GM12891 (cell line): Measurements from ENCODE around the gene NMD3.
A peak's percentile ranks its signal among the peaks of the same experiment; 100 is the strongest.

Experiments used
- DNase-seq: peaks from one replicate; pipeline ENCODE4 v3.0.0; 2011; ENCODE audit warnings: low spot score; ENCODE audit not compliant: insufficient read length
- FAIRE-seq: peaks from 2 replicates; lab custom pipeline; 2011; peaks lifted over from hg19 to GRCh38; lab: Jason Lieb, UNC
- PAX5 ChIP-seq: IDR thresholded peaks from 2 replicates; pipeline ENCODE4 v1.6.1; 2011; ENCODE audit warnings: low read length, moderate library complexity, mild to moderate bottlenecking; ENCODE audit not compliant: insufficient read depth, severe bottlenecking
- POLR2A ChIP-seq: IDR thresholded peaks from 2 replicates; pipeline ENCODE4 v1.6.1; 2011; ENCODE audit warnings: low read depth, low read length, control low read depth
- POLR2AphosphoS5 ChIP-seq: IDR thresholded peaks from 2 replicates; pipeline ENCODE4 v1.6.1; 2011; ENCODE audit warnings: low read depth, low read length, control low read depth
- POU2F2 ChIP-seq: IDR thresholded peaks from 2 replicates; pipeline ENCODE4 v1.6.1; 2011; ENCODE audit warnings: low read depth, mild to moderate bottlenecking, control low read depth, low read length, moderate library complexity
- SPI1 ChIP-seq: IDR thresholded peaks from 2 replicates; pipeline ENCODE4 v1.6.1; 2011; ENCODE audit warnings: low read depth, low read length, control low read depth
- TAF1 ChIP-seq: IDR thresholded peaks from 2 replicates; pipeline ENCODE4 v1.6.1; 2011; ENCODE audit warnings: low read depth, low read length, control low read depth

Gene NMD3

GRCh38 chr3:161224786-161225185, 3.7 kb downstream of the NMD3 start:
- no peak for TF ChIP-seq TAF1
- FAIRE-seq (no peak), DNase-seq (no peak)

DNA sequence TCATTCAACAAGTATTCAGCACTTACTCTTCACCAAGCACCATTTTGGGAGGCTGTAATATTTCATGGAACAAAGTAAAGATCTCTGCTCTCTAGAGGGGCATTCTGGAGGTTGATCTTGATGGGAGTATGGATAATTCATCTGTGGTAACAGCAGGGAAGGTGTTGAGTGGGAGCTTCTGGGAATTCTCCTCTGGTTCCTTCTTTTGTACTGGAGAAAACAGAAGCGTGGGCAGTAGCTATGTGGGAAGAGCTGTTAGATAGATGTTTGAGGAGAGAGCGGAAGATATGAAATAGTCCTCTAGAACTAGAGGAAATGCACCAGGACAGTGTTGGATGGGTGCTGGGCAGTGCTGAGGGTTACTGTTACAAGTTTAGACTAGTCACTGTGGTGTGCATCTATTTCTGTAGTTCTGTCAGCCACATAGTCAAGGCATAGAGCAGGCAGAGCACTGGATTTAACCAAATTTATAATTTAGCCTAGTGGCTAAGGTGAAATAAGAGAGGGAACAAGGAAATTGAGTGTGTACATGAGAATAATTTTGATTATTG, 9.6 kb downstream of the NMD3 start:
- TF ChIP-seq PAX5 (no peak), POU2F2 (no peak), POLR2A (no peak), TAF1 (no peak)
- no peak for DNase-seq
- FAIRE-seq, result peak; percentile 38

DNA sequence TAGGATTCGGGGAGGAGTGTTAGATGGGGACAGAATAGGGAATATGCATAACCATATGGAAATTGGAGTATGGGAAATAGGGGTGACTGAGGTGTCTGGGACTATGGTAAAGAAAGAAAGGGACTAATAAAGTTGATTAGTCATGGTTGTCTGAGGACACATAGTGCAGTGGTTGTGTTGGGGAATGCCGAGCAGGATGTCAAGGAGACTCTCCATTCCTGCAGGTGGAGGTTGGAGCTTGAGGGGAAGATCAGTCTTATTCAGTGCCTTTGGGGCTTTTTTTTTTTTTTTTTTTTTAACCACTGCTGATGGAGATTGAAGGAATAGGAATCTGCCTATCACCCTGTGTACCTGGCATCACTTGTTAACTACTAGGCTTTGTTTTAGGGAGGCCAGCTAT, 10.8 kb downstream of the NMD3 start:
- TF ChIP-seq POLR2AphosphoS5, result no peak
- DNase-seq (no peak), FAIRE-seq (no peak)

DNA sequence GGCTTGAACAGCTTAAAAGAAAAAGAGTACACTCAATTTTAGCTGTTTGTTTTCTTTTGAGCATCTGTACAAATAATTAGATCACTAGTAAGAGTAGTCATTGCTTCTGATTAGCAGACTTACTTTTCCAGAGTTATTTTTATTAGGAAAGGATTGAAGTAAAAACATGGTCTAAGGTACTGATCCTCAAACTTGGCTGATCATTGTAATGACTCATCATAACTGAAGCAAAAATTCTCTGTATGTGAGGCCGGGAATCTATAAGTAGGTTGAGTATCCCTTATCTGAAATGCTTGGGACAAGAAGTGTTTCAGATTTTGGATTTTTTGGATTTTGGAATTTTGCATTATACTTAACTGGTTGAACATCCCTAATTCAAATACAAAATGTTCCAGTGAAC, 12.4 kb downstream of the NMD3 start:
- TF ChIP-seq POU2F2, result no peak
- FAIRE-seq (no peak), DNase-seq (no peak)

DNA sequence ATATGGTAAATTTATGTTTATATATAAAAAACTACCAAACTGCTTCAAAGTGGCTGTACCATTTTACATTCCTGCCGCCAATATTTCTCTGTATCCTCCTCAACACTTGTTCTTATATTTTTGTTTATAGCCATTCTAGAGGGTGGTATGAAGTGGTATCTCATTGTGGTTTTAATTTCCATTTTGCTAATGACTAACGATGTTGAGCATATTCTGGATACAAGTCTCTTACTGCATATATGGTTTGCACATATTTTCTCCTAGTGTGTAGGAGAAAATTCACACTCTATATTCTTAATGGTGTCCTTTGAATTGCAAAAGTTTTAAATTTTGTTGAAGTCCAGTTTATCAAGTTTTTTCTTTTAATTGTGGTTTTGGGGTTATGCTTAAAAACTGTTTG, 15.1 kb downstream of the NMD3 start:
- FAIRE-seq (no peak), DNase-seq (no peak)
- no peak for TF ChIP-seq PAX5

GRCh38 chr3:161239700-161240099, 18.6 kb downstream of the NMD3 start:
- FAIRE-seq, result no peak

GRCh38 chr3:161244538-161244937, 23.4 kb downstream of the NMD3 start:
- DNase-seq, result no peak
- FAIRE-seq, result no peak
- no peak for TF ChIP-seq SPI1

More at GRCh38 chr3:161239700-161240099, 18.6 kb downstream of the NMD3 start:
- no peak for DNase-seq
- TF ChIP-seq PAX5 (no peak), SPI1 (no peak), POU2F2 (no peak), POLR2A (no peak), POLR2AphosphoS5 (no peak), TAF1 (no peak)

GRCh38 chr3:161247049-161247448, 25.9 kb downstream of the NMD3 start:
- FAIRE-seq (no peak), DNase-seq (no peak)
- TF ChIP-seq SPI1 (no peak), POLR2A (no peak)

- TF ChIP-seq TAF1, result no peak
- no peak for TF ChIP-seq POU2F2
- no peak for TF ChIP-seq PAX5
- no peak for TF ChIP-seq POLR2AphosphoS5
- no peak for TF ChIP-seq POLR2A
- TF ChIP-seq SPI1, result no peak
- FAIRE-seq, result no peak
- DNase-seq, result no peak
Measured at GRCh38 chr3:161250116-161250515, 29.0 kb downstream of the NMD3 start.

- no peak for FAIRE-seq
- TF ChIP-seq SPI1 (no peak), POLR2AphosphoS5 (no peak), POU2F2 (no peak), PAX5 (no peak), TAF1 (no peak), POLR2A (no peak)
- DNase-seq, result no peak
Measured at GRCh38 chr3:161251716-161252115, 30.6 kb downstream of the NMD3 start.

- no peak for TF ChIP-seq PAX5
- TF ChIP-seq SPI1, result no peak
- TF ChIP-seq POLR2AphosphoS5, result no peak
- no peak for TF ChIP-seq POLR2A
- DNase-seq (no peak), FAIRE-seq (no peak)
Measured at GRCh38 chr3:161252143-161252542, 31.0 kb downstream of the NMD3 start.

GRCh38 chr3:161253711-161254110, 32.6 kb downstream of the NMD3 start:
- TF ChIP-seq POU2F2, result no peak
- TF ChIP-seq POLR2AphosphoS5, result no peak
- no peak for TF ChIP-seq SPI1
- no peak for TF ChIP-seq PAX5
- no peak for TF ChIP-seq TAF1
- TF ChIP-seq POLR2A, result no peak
- no peak for FAIRE-seq
- no peak for DNase-seq
